Endothelial cell of umbilical vein (primary cell): ENCODE data around the gene CPNE6. TPM values are rescaled to one million over a fixed set of nuclear protein-coding genes. Genes with fewer than 3 reads are reported as not detected.

Experiments
- BruUV-seq: library from RNA; stranded (reverse); fragments of 400-500 nt; replicated peaks from 2 replicates; lab custom pipeline; 2021; lab: Mats Ljungman, UMichigan
- CTCF ChIA-PET: fragments of 300-600, 350-600 bp; sonication (Branson Sonifier 250); formaldehyde crosslinking; loops from one replicate; lab custom pipeline; 2021; ENCODE audit warnings: antibody characterized with exemption, inconsistent platforms; lab: Charles Lee
- POLR2A ChIA-PET: fragments of 300-600, 350-600 bp; sonication (Branson Sonifier 250); formaldehyde crosslinking; loops from one replicate; lab custom pipeline; 2021; ENCODE audit warnings: antibody characterized with exemption, inconsistent platforms; lab: Charles Lee
- DNase-seq: peaks from one replicate; pipeline ENCODE4 v3.0.0-alpha.2; 2011; ENCODE audit warnings: low read depth, low spot score
- FAIRE-seq: peaks from 2 replicates; lab custom pipeline; 2011; peaks lifted over from hg19 to GRCh38; lab: Jason Lieb, UNC
- H2AFZ ChIP-seq: 2 replicates; pipeline ENCODE4 v1.6.0; 2012; ENCODE audit warnings: low read depth, low read length, control low read depth, inconsistent platforms
- H3K27ac ChIP-seq: 2 replicates; pipeline ENCODE4 v1.5.1; 2011; ENCODE audit warnings: low read depth, mild to moderate bottlenecking, control low read depth, low read length, moderate library complexity; ENCODE audit not compliant: insufficient read depth
- H3K27me3 ChIP-seq, 2 experiments: 2 replicates each; pipeline versions ENCODE4 v1.6.0 to v1.6.1; 2011; ENCODE audit warnings: low read length in 2 of 2, mixed read lengths in 1 of 2; ENCODE audit not compliant: control insufficient read depth in 2 of 2, insufficient read depth in 2 of 2
- H3K36me3 ChIP-seq, 2 experiments: 2 replicates in 1 of 2; 3 replicates in 1 of 2; pipeline ENCODE4 v1.5.1; 2011; ENCODE audit warnings: low read length in 2 of 2, mild to moderate bottlenecking in 1 of 2, moderate library complexity in 1 of 2; ENCODE audit not compliant: control insufficient read depth in 2 of 2, insufficient read depth in 2 of 2; ENCODE audit errors: extremely low read depth in 1 of 2
- H3K4me1 ChIP-seq: 3 replicates; pipeline ENCODE4 v1.5.1; 2011; ENCODE audit warnings: mild to moderate bottlenecking, low read length; ENCODE audit not compliant: control insufficient read depth, insufficient read depth; ENCODE audit errors: extremely low read depth
- H3K4me2 ChIP-seq: 2 replicates; pipeline ENCODE4 v1.6.1; 2011; ENCODE audit warnings: low read length, control low read depth, mixed read lengths; ENCODE audit not compliant: insufficient read depth
- H3K4me3 ChIP-seq, 3 experiments: fragments of 200-600 bp in 1 of 3; sonication (generic), shearing (Covaris generic) in 1 of 3; replicated peaks in 1 of 3; 2 replicates each; pipeline ENCODE4 v1.5.1; 2011 to 2016; ENCODE audit warnings: control low read depth in 3 of 3, low read length in 3 of 3, mild to moderate bottlenecking in 2 of 3, inconsistent platforms in 1 of 3, low read depth in 1 of 3, moderate library complexity in 1 of 3; ENCODE audit not compliant: insufficient read depth in 1 of 3
- H3K79me2 ChIP-seq: 2 replicates; pipeline ENCODE4 v1.6.0; 2012; ENCODE audit warnings: low read length, inconsistent platforms; ENCODE audit not compliant: control insufficient read depth, insufficient read depth
- H3K9ac ChIP-seq: replicated peaks from 2 replicates; pipeline ENCODE3; 2011; ENCODE audit warnings: low read length, control low read depth; ENCODE audit not compliant: insufficient read depth; ENCODE audit errors: extremely low read depth
- H3K9me1 ChIP-seq: replicated peaks from 3 replicates; pipeline ENCODE4 v1.6.0; 2011; ENCODE audit warnings: mild to moderate bottlenecking, low read length; ENCODE audit not compliant: control insufficient read depth, insufficient read depth; ENCODE audit errors: extremely low read depth
- H3K9me3 ChIP-seq: replicated peaks from 2 replicates; pipeline ENCODE4 v1.5.1; 2012; ENCODE audit warnings: low read length, inconsistent platforms; ENCODE audit not compliant: control insufficient read depth, insufficient read depth
- H4K20me1 ChIP-seq: replicated peaks from 2 replicates; pipeline ENCODE3; 2011; ENCODE audit warnings: mild to moderate bottlenecking, low read length; ENCODE audit not compliant: control insufficient read depth, insufficient read depth; ENCODE audit errors: extremely low read depth
- CTCF ChIP-seq, 2 donors: IDR thresholded peaks; 1 replicate in 1 of 2; 2 replicates in 1 of 2; pipeline ENCODE4 v1.5.1; 2011; ENCODE audit warnings: low read length in 2 of 2, mild to moderate bottlenecking in 2 of 2, moderate library complexity in 2 of 2, control low read depth in 1 of 2, inconsistent platforms in 1 of 2, low read depth in 1 of 2; ENCODE audit not compliant: insufficient read depth in 1 of 2; ENCODE audit errors: extremely low read depth in 1 of 2
- EZH2 ChIP-seq: IDR thresholded peaks from 2 replicates; pipeline ENCODE4 v1.6.1; 2012; ENCODE audit warnings: borderline replicate concordance, low read depth, mild to moderate bottlenecking, moderate library complexity, low read length, inconsistent platforms; ENCODE audit not compliant: severe bottlenecking
- FOS ChIP-seq: IDR thresholded peaks from 2 replicates; pipeline ENCODE4 v1.6.1; 2011; ENCODE audit warnings: mild to moderate bottlenecking, low read length, moderate library complexity, borderline replicate concordance; ENCODE audit not compliant: insufficient read depth
- GATA2 ChIP-seq: IDR thresholded peaks from 2 replicates; pipeline ENCODE4 v1.7.0; 2011; ENCODE audit warnings: low read depth, mild to moderate bottlenecking, moderate library complexity, mixed read lengths, low read length; ENCODE audit not compliant: insufficient read length, insufficient read depth
- JUN ChIP-seq: IDR thresholded peaks from 2 replicates; pipeline ENCODE4 v1.6.1; 2011; ENCODE audit warnings: borderline replicate concordance, low read depth; ENCODE audit not compliant: insufficient read length, insufficient read depth
- MAX ChIP-seq: IDR thresholded peaks from 2 replicates; pipeline ENCODE4 v1.6.1; 2011; ENCODE audit not compliant: insufficient read depth, insufficient read length
- MYC ChIP-seq: IDR thresholded peaks from one replicate; pipeline ENCODE4 v1.6.1; 2011; ENCODE audit warnings: mild to moderate bottlenecking, low read depth, low read length
- POLR2A ChIP-seq: IDR thresholded peaks from 2 replicates; pipeline ENCODE4 v1.6.1; 2012; ENCODE audit warnings: low read depth, mild to moderate bottlenecking, control low read depth, low read length
- POLR2AphosphoS5 ChIP-seq: IDR thresholded peaks from 2 replicates; pipeline ENCODE4 v1.6.1; 2012; ENCODE audit warnings: low read depth, mild to moderate bottlenecking, control low read depth, low read length, moderate library complexity; ENCODE audit not compliant: insufficient read depth
- dilution Hi-C: fragments of 300-500 bp; cut with MboI; formaldehyde crosslinking; loops from one replicate; pipeline ENCODE4 v1.15.0; 2019; ENCODE audit warnings: low sequenced_read_pairs; ENCODE audit not compliant: extremely low pct_ligation_motif_present
- intact Hi-C: fragments of 100-400 bp; cut with micrococcal nuclease; formaldehyde crosslinking; loops from one replicate; pipeline ENCODE4 v1.10.0; 2022
- polyA plus RNA-seq, 4 experiments: library from polyadenylated mRNA; depleted of rRNA in 3 of 4; stranded (reverse) in 3 of 4; unstranded in 1 of 4; fragments of >200 nt; gene quantifications; 2 replicates each; pipeline versions ENCODE4 v1.2.1 to v1.2.3, GENCODE V29; 2011 to 2012; ENCODE audit warnings: missing spikeins in 1 of 4
- total RNA-seq: library from RNA; stranded (reverse); gene quantifications from 2 replicates; pipeline ENCODE4 v1.2.3, GENCODE V29; 2021

The CPNE6 gene
- total and polyA plus RNA-seq, 2 donors (not counting 3 experiments of a cell fraction or from before 2014, with no cell fraction given) = not detected

GRCh38 chr14:24100982-24101494, 29.7 kb downstream of the CPNE6 start:
- dilution Hi-C loops = no loop called here
- Histone ChIP-seq H3K9me3 (no peaks in the 10 kb centered on the region), H3K27me3 (no peaks in the 10 kb centered on the region), H3K27ac (no peak overlapping the region), H2AFZ (no peak overlapping the region), H3K4me3 (no peak overlapping the region), H3K9me1 (no peaks in the 10 kb centered on the region), H4K20me1 (no peaks in the 10 kb centered on the region), H3K4me2 (no peak overlapping the region), H3K36me3 (peaks cover 0 to 2% of the 10 kb centered on the region in 2 experiments), H3K4me1 (peaks cover 3% of the 10 kb centered on the region), H3K9ac (no peak overlapping the region), H3K79me2 (no peaks in the 10 kb centered on the region)
- no TSS peak for BruUV-seq
- CTCF ChIA-PET = interaction anchor here (0.7 to 11.7 kb wide), 3 partner anchors 9 to 45 kb away, joined by 3 to 420 read pairs (median 3); no protein-coding TSS in a partner anchor
- POLR2A ChIA-PET = no interaction called here
- FAIRE-seq = no peak
- no peak for TF ChIP-seq CTCF (IDR thresholded peaks at IDR 0.05; ENCODE audit: extremely low read depth in 1 of 2, insufficient read depth in 1 of 2, low read depth in 1 of 2, low read length in 2 of 2)
- TF ChIP-seq POLR2AphosphoS5 = no peak
- TF ChIP-seq MYC = no peak
- TF ChIP-seq POLR2A = no peak
- TF ChIP-seq FOS = no peak
- no peak for TF ChIP-seq JUN
- TF ChIP-seq EZH2 = no peak
- no peak for TF ChIP-seq MAX
- no peak for TF ChIP-seq GATA2
- intact Hi-C loops = no loop called here
- no peak for DNase-seq
